BLaER1 treated with 17β-estradiol and CSF1 and Interleukin-3, amounts not matched to agents 10 nM and 100 nM (cell line): ENCODE results near the gene SYNJ1.
A peak's percentile ranks its signal among the peaks of the same experiment; 100 is the strongest.
"Not testable (repeated sequence)": the region's sequence is repeated elsewhere in the genome, so short reads cannot be mapped to it uniquely, and the experiment has no call there.

Experiments
- H3K27ac ChIP-seq, 11 experiments: shearing (Covaris generic); formaldehyde crosslinking; 2 replicates each; pipeline ENCODE4 v1.8.1; 2022
- H3K27me3 ChIP-seq, 11 experiments: shearing (Covaris generic); formaldehyde crosslinking; 2 replicates each; pipeline ENCODE4 v1.8.1; 2022
- H3K36me3 ChIP-seq, 11 experiments: shearing (Covaris generic); formaldehyde crosslinking; 2 replicates each; pipeline ENCODE4 v1.8.1; 2022
- H3K4me1 ChIP-seq, 10 experiments: shearing (Covaris generic); formaldehyde crosslinking; 2 replicates each; pipeline ENCODE4 v1.8.1; 2022
- H3K4me2 ChIP-seq, 11 experiments: shearing (Covaris generic); formaldehyde crosslinking; 2 replicates each; pipeline ENCODE4 v1.8.1; 2022
- H3K4me3 ChIP-seq, 10 experiments: shearing (Covaris generic); formaldehyde crosslinking; 2 replicates each; pipeline ENCODE4 v1.8.1; 2022
- H3K9ac ChIP-seq, 11 experiments: shearing (Covaris generic); formaldehyde crosslinking; 2 replicates each; pipeline ENCODE4 v1.8.1; 2022
- H3K9me3 ChIP-seq, 11 experiments: shearing (Covaris generic); formaldehyde crosslinking; replicated peaks in 1 of 11; 2 replicates each; pipeline ENCODE4 v1.8.1; 2022
- H4K20me1 ChIP-seq, 11 experiments: shearing (Covaris generic); formaldehyde crosslinking; 2 replicates each; pipeline ENCODE4 v1.8.1; 2022
- Cebpa-rat ChIP-seq, 11 experiments: shearing (Covaris generic); IDR thresholded peaks; 2 replicates each; pipeline ENCODE4 v1.8.1; 2022

The SYNJ1 gene

DNA sequence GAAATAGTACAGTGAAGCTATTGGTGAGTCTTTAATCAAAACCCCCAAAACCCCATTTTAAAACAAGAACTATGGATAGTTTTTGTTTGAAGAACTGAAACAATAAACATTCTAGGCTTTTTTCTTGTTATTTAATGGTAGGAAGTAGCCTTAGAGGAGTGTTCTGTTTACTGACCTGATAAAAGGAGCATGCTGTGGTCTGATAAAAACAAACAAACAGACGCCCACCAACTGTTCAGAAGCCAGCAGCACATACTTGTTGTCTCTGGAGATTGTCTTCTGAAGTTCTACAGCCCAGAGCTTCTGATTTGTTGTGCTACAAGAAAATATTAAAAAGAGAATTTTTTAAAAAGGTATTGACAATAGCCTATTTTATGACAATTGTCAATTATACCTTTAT lies 61.6 kb downstream of the SYNJ1 start:
- H3K4me3 ChIP-seq = no peak overlapping the region
- H3K4me2 ChIP-seq = no peak overlapping the region
- no peak overlapping the region for H3K27ac ChIP-seq
- H4K20me1 ChIP-seq = no peaks in the 10 kb centered on the region
- no peaks in the 10 kb centered on the region for H3K27me3 ChIP-seq
- no peak for TF ChIP-seq Cebpa-rat (IDR thresholded peaks at IDR 0.05)
- H3K9ac ChIP-seq = no peak overlapping the region
- H3K36me3 ChIP-seq = peaks cover 47 to 100% (median 54%) of the 10 kb centered on the region in 11 experiments
- H3K9me3 ChIP-seq = peaks cover 47 to 65% (median 55%) of the 10 kb centered on the region in 11 experiments
- H3K4me1 ChIP-seq = no peaks in the 10 kb centered on the region

DNA sequence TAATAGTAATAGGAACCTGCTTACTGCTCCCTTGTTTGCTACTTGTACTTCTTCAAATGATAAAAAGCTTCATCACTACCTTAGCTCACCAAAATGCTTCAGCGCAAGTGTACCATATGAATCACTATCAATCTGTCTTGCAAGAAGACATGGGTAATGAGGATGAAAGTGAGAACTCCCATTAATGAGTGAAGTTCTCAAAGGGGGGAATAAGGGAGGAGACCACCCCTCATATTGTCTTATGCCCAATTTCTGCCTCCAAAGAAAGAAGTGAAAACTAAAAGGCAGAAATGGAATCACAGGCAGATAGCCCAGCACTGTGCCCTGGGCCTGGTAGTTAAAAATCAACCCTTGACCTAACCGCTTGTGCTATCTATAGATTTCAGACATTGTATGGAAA lies 63.7 kb downstream of the SYNJ1 start:
- H4K20me1 ChIP-seq, H3K4me2 ChIP-seq, H3K27ac ChIP-seq, H3K27me3 ChIP-seq, H3K9ac ChIP-seq, H3K4me1 ChIP-seq: not testable (repeated sequence)
- H3K9me3 ChIP-seq = peaks cover 58 to 86% (median 72%) of the 10 kb centered on the region in 11 experiments
- H3K4me3 ChIP-seq = peak overlapping the region in 5 of 10 experiments; percentile 7 to 44 (median 22); a peak in 5 of 20 replicates
- H3K36me3 ChIP-seq = peaks cover 61 to 100% (median 74%) of the 10 kb centered on the region in 11 experiments

DNA sequence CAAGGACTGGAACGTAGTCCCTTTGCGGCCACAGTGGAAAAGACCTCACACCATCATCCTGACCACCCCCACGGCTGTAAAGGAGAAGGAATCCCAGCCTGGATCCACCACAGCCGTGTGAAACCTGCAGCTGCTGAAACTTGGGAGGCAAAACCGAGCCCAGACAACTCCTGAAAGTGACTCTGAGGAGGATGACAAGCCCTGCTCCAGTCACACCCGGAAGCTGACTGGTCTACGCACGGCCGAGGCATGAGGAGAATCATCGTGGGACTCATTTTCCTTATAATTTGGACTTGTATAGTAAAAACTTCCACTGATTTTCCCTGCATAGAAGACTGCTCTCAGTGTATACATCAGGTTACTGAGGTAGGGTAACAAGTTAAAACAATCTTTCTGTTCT lies 65.8 kb downstream of the SYNJ1 start:
- H3K9me3 ChIP-seq = peaks cover 74 to 93% (median 87%) of the 10 kb centered on the region in 11 experiments
- not testable (repeated sequence) for H3K27ac ChIP-seq

GRCh38 chr21:32661026-32661782 lies 66.6 kb downstream of the SYNJ1 start:
- H3K27ac ChIP-seq, H4K20me1 ChIP-seq, H3K4me3 ChIP-seq, H3K27me3 ChIP-seq, H3K4me1 ChIP-seq, H3K4me2 ChIP-seq, H3K9ac ChIP-seq: not testable (repeated sequence)
- peaks cover 71 to 87% (median 83%) of the 10 kb centered on the region in 11 experiments for H3K9me3 ChIP-seq
- peaks cover 79 to 99% (median 89%) of the 10 kb centered on the region in 11 experiments for H3K36me3 ChIP-seq

More for the DNA sequence above, 65.8 kb downstream of the SYNJ1 start:
- not testable (repeated sequence) for H4K20me1 ChIP-seq, H3K27me3 ChIP-seq, H3K4me3 ChIP-seq, H3K9ac ChIP-seq, H3K4me1 ChIP-seq, H3K4me2 ChIP-seq
- peaks cover 79 to 99% (median 89%) of the 10 kb centered on the region in 11 experiments for H3K36me3 ChIP-seq

GRCh38 chr21:32658524-32658923 lies 69.3 kb downstream of the SYNJ1 start:
- H3K9me3 ChIP-seq = peaks cover 44 to 61% (median 56%) of the 10 kb centered on the region in 11 experiments
- H3K27ac ChIP-seq = no peak overlapping the region
- no peaks in the 10 kb centered on the region for H3K27me3 ChIP-seq
- no peak for TF ChIP-seq Cebpa-rat (IDR thresholded peaks at IDR 0.05)
- H3K4me1 ChIP-seq = no peaks in the 10 kb centered on the region
- H3K36me3 ChIP-seq = peaks cover 54 to 97% (median 65%) of the 10 kb centered on the region in 11 experiments
- no peak overlapping the region for H3K4me2 ChIP-seq
- H4K20me1 ChIP-seq = no peaks in the 10 kb centered on the region
- H3K4me3 ChIP-seq = 0 out of 20 replicates have a peak overlapping the region, but pooled peaks of 1 of the 10 experiments have one; percentile 8
- H3K9ac ChIP-seq = no peak overlapping the region

- no peak overlapping the region for H3K27ac ChIP-seq
- H3K9ac ChIP-seq = no peak overlapping the region
- no peak for TF ChIP-seq Cebpa-rat (IDR thresholded peaks at IDR 0.05)
- H3K9me3 ChIP-seq = peaks cover 5 to 10% (median 9%) of the 10 kb centered on the region in 11 experiments
- H3K4me1 ChIP-seq = peaks cover 0 to 14% (median 10%) of the 10 kb centered on the region in 10 experiments; a peak in 15 of 20 replicates
- no peak overlapping the region for H3K4me2 ChIP-seq
- H4K20me1 ChIP-seq = no peaks in the 10 kb centered on the region
- H3K4me3 ChIP-seq = no peak overlapping the region
- no peaks in the 10 kb centered on the region for H3K27me3 ChIP-seq
- peaks cover 15 to 95% (median 32%) of the 10 kb centered on the region in 11 experiments for H3K36me3 ChIP-seq
Observed at GRCh38 chr21:32653326-32653901, 74.4 kb downstream of the SYNJ1 start.

DNA sequence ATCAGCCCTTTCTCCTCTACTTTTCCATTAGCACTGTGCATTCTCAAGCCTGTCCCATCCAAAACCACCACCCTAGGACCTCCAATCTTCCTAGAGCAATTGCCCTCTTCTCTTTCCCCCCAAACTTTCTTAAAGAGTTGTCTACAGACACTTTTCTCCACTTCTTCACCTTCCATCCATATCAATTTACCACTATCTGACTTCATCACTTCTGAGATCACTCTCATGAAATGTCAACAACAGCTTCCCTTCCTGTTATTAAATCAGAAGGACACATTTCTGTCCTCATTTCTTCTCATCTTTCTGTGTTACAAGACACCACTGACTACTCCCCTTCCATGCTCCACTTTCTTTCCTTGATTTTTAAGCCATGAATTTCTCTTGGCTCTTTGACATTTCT lies 79.6 kb downstream of the SYNJ1 start:
- no peaks in the 10 kb centered on the region for H3K9me3 ChIP-seq
- no peaks in the 10 kb centered on the region for H3K27me3 ChIP-seq
- H3K9ac ChIP-seq = no peak overlapping the region
- H3K4me1 ChIP-seq = peaks cover 0 to 14% (median 10%) of the 10 kb centered on the region in 10 experiments; a peak in 15 of 20 replicates
- H3K27ac ChIP-seq = no peak overlapping the region
- no peak for TF ChIP-seq Cebpa-rat (IDR thresholded peaks at IDR 0.05)
- no peak overlapping the region for H3K4me2 ChIP-seq
- no peaks in the 10 kb centered on the region for H4K20me1 ChIP-seq
- no peak overlapping the region for H3K4me3 ChIP-seq
- H3K36me3 ChIP-seq = peaks cover 0 to 98% (median 24%) of the 10 kb centered on the region in 11 experiments; a peak in 17 of 22 replicates

DNA sequence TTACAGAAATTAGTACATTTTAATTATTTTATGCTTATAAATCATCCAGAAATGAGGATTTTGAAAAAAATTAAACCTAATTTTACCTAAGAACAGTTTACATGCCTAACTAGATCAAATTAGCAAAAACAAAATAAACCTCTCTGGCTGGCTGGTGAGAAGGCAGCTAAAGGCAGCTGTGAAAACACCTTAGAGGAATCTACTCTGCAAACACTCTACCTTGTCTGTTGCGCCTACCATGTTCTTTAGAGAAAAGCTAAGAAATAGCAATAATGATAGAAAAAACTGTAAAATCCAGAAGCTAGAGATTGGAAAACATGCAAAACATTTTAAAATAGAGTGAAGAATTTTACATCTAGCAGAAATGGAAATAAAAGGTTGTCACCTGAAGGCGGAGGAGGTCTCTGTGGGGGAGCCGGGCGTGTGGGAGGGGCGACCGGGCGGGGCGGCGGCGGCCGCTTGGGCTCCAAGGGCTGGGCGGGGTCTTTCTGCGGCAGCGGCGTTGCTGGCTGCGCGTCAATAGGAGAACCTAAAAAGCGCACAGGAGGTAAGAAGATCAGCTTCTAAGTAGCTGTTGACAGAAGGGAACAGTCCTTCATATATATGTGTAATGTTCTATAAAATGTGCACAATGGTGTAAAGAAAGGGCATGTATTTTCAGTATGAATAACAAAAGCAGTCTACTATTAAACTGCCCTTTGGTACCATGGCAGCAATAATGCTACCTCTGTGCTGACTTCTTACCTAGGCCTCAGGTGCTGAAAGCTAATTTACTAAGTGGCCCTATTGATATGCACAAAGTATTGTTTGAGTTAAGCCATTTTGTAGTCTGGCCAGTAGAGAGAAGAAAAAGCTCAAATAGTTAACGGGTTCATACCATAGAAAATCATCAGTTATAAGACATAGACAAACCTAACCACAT lies 82.3 kb downstream of the SYNJ1 start:
- no peak for TF ChIP-seq Cebpa-rat (IDR thresholded peaks at IDR 0.05)
- Histone ChIP-seq H3K9ac (no peak overlapping the region), H3K27me3 (no peaks in the 10 kb centered on the region), H3K4me1 (peaks cover 0 to 6% (median 2%) of the 10 kb centered on the region in 10 experiments; a peak in 11 of 20 replicates), H4K20me1 (no peaks in the 10 kb centered on the region), H3K4me2 (no peak overlapping the region), H3K36me3 (peaks cover 1 to 99% (median 33%) of the 10 kb centered on the region in 11 experiments; a peak in 19 of 22 replicates), H3K4me3 (no peak overlapping the region), H3K9me3 (no peaks in the 10 kb centered on the region), H3K27ac (no peak overlapping the region)
